ENCODE measurements around the gene KAT2A.

KAT2A gene

GRCh38 chr17:42090964-42091790, 30.0 kb downstream of the KAT2A start:
- DNase-seq, result no peak

DNA sequence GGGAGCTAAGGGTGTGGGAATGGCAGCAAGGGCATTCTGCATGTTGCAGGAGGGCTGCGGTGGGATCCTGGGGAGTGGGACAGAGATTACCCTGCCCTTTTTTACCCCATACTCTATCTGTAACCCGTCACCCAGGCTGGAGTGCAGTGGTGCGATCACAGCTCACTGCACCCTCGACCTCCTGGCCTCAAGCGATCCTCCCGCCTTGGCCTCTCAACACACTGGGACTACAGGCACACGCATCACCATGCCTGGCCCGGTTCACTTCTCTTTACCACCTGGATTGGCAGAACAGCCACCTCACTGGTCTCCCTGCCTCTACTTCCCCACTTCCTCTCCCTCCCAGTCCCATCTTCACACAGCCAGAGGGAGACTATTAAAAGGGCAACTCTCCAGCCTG, 32.4 kb downstream of the KAT2A start:
- DNase-seq, result no peak

- DNase-seq, result no peak
Measured at GRCh38 chr17:42087736-42088705, 33.1 kb downstream of the KAT2A start.

DNA sequence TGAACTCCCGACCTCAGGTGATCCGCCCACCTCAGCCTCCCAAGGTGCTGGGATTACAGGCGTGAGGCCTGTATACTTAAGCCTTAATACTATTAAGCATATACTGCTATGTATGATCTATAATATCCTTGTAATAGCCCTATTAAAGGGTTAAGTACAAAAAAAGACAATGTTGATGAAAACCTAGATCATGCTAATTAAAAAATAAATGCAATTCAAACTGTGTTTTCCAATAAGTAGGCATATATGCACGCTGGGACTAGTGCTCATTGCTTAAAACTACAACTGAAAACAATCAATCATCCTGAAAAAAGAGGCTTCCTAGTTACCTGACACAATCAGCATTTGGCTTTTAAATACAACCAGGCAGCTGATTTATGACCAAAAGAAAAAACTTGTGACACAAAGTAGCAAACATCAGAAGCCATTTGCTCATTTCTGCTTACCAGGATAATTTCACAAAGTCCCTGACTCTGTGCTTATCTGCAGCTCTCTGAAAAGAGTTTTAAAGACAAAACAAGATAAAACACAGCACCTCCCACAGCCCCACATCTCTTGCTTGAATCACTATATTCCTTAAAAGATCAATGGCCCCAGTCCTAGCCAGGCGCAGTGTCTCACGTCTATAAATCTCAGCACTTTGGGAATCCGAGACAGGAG, 34.0 kb downstream of the KAT2A start:
- no peak for DNase-seq

- DNase-seq, result no peak
Measured at GRCh38 chr17:42081516-42082129, 39.5 kb downstream of the KAT2A start.

- no peak for DNase-seq
Measured at GRCh38 chr17:42079541-42079940, 41.6 kb downstream of the KAT2A start.

DNA sequence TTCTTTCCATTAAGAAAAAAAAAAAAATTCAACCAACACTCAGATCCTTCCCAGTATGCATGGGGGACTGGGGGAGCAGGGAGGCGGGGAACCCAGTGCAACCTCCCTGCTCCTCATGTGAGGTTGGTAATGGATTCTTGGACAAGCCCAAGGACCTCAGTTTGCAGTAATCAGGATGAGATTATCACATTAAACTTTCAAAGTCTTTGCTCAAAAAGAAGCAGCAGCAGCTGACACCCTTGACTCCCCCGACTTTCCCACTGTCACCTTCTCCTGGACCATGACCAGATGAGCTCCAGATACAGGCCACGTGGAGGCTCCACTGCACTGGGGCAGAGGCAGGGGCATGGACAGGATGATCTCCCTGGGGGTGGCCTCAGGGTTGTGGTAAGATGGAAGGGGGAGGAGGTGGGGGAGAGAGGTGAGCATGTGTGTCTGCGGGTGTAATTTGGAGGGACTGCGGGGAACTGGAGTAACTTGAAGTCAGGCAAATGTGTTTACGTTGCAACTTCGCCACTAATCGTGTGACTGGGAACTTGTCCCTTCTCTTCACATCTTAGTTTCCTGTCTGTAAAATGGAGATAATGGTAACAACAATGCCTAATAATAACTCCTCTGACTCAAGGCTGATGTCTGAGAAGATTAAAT, 42.6 kb downstream of the KAT2A start:
- no peak for DNase-seq

GRCh38 chr17:42077755-42078154, 43.4 kb downstream of the KAT2A start:
- DNase-seq, result no peak

- DNase-seq, result no peak
Measured at GRCh38 chr17:42076797-42077559, 44.2 kb downstream of the KAT2A start.

DNA sequence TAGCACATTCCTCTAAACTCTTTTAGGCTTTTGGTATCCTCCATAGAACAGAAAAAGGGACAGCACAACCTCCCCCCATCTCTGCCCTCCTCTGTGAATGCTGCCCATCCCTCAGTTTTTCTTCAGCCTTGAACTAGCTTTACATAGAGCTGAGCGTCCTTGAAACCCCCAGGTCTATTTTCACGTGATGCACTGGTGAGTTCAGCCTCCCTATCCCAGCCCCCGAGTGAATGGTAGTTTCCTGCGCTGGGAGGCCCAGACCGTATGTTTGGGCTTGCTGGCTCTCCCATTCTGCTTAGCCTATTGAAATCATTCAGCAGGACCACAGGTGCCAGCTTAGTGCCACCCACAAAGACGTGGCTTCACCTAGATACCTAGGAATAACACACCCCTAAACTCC, 45.4 kb downstream of the KAT2A start:
- no peak for DNase-seq

- DNase-seq, result no peak
Measured at GRCh38 chr17:42072323-42073187, 48.6 kb downstream of the KAT2A start.

DNA sequence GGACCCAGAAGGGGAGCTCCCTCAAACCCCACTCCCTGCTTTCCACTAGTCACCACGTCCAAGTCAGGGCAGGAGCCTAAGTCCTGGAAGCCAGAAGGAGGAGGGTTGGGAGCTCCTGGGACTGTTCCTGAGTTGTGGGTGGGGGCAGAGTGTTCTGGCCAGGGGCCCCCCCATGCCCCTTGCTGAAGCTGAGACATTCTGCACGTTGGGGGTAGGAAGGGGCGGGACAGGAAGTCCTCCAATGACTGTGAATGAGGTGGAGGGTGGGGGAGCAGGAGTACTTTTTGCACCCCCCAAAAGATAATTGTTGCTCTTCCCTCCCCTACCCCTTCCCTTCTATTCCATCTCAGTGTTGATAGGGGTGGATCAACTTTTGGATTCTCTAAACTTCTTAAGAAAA, 49.4 kb downstream of the KAT2A start:
- no peak for DNase-seq

DNA sequence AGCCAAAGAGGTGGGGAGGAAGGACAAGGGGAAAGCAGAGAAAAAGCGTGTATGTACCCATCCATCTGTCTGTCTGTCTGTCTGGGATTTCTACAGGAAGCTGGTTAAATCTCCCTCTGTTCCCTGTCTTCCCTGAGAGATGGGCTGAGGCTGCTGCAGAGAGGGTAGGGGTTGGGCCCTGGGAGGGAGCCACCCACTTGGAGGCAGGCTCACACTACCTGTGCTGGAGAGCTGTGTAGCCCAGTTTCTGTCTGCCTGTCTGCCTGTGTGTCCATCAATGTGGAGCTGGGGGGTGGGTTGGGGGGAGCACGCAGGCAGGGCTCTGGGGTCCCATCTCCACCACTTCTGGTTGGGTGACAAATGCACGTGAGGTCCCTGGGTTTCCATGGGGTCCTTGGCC, 52.2 kb downstream of the KAT2A start:
- DNase-seq, result no peak

GRCh38 chr17:42067371-42068091, 53.6 kb downstream of the KAT2A start:
- no peak for DNase-seq

DNA sequence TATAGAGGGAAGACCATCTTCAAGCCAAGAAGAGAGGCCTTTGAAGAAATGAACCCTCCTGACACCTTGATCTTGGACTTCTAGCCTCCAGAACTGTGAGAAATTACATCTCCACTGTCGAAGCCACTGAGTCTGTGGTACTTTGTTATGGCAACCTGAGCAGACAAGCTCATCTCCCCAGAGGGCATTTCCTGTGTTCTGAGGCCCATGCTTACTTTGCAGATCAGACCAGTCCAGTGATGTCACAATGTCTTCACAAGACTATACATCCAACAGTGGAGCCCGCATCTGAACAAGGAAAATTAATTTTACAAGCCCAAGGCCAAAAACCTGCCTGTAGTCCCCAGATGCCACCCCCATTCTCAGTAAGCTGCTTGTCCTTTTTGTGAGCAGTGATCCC, 56.0 kb downstream of the KAT2A start:
- DNase-seq, result no peak
